ENCODE data around the gene ZAR1.

Gene ZAR1

DNA sequence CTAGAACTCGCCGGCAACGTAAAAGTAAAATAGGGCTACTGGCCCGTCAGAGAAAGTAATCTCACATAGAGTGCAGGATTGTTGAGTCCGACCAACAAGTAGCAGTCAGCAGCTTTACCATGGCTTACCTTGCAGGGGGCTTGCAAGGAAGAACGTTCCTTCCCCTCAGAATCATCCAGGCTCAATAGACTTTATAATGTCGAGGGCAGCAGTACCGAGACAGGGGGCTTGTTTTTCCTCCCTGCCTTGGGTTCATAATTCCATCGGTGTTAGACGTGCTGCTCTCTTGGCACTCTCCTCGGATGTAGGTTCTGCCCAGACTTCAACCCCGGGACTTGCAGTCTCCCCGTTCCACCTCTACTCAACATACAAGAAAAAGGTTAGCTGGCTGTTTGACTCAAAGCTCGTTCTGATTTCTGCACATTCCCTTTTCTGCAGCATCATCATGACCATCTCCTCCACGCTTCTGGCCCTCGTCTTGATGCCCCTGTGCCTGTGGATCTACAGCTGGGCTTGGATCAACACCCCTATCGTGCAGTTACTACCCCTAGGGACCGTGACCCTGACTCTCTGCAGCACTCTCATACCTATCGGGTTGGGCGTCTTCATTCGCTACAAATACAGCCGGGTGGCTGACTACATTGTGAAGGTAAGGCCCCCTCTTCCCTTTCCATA is 5.4 kb upstream of the ZAR1 start:
- H3K27ac ChIP-seq, result no peak overlapping the region
- DNase-seq (ENCODE audit: low read depth, low spot score), result no peak

DNA sequence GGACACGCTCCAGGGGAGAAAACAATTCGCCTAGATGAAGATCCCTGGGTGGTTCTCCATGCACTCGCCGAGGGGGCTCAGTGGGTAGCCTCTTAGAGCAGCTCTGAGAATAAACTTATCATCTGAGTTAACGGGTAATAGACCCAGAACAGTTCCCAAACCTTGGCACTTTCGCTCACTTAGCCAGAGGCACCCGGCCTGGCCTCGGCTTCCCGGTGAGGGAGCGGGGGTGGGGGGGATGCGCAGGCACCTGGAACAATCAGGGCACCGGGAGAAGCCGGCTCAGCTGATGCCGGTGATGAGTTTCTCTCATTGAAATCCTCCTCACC is 405 bp upstream of the ZAR1 start:
- DNase-seq (ENCODE audit: low read depth, low spot score), result no peak
- no peak overlapping the region for H3K27ac ChIP-seq

DNA sequence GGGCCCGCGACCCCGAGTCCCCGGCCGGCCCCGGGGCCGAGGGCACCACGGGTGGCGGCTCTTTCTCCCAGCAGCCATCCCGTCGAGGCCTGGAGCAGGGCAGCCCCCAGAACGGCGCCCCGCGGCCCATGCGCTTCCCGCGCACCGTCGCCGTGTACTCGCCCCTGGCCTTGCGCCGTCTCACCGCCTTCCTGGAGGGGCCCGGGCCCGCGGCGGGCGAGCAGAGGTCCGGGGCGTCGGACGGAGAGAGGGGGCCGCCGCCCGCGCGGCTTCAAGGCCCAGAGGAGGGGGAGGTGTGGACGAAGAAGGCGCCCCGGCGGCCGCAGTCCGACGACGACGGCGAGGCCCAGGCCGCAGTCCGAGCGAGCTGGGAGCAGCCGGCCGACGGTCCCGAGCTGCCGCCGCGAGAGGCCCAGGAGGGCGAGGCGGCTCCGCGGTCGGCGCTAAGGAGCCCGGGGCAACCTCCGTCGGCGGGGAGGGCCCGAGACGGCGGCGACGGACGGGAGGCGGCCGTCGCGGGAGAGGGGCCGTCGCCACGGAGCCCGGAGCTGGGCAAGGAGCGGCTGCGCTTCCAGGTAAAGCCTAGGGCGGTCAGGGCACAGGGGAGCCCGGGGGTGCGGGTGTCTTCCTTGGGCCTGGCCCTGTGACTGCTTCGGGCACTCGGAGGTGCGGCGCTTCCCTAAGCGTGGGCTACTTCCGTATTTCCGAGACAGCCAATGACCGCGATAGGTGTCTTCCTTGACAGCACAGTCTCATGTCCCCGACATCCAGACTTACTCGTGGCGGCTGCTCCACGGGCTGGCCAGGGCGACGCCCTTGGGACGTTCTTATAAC is 845 bp downstream of the ZAR1 start:
- no peak overlapping the region for H3K27ac ChIP-seq
- DNase-seq (ENCODE audit: low read depth, low spot score), result no peak

DNA sequence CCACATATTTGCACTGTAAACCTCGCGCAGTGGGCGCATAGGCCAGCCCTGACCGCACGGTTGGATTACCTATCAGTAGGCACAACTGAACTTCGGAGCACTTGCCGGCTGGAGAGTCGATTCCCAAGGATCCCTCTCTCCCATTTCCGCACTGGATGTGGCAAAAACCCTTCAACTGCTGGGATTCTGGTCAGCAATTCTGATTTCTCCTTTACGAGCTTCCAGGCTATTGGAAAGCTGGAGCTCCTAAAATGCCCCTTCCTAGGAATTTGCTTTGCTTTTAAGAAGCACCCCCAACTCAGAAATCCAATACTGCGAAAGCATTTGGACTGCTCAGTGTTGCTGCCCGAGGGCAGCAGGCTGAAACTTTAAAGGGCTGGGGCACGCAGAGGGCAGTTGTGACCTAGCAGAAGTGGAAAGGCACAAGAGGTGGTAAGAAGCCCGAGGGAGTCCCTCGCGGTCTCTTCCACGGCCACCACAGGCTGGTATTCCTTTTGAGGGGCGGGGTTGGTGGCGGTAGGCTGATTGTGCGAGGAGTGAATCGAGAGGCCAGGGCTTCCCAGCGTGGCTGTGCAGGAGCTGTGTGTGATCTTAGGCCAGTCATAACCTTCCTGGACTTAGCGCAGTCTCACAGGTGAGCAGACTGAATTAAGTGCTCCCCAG is 1.6 kb downstream of the ZAR1 start:
- no peak overlapping the region for H3K27ac ChIP-seq
- DNase-seq (ENCODE audit: low read depth, low spot score), result no peak

DNA sequence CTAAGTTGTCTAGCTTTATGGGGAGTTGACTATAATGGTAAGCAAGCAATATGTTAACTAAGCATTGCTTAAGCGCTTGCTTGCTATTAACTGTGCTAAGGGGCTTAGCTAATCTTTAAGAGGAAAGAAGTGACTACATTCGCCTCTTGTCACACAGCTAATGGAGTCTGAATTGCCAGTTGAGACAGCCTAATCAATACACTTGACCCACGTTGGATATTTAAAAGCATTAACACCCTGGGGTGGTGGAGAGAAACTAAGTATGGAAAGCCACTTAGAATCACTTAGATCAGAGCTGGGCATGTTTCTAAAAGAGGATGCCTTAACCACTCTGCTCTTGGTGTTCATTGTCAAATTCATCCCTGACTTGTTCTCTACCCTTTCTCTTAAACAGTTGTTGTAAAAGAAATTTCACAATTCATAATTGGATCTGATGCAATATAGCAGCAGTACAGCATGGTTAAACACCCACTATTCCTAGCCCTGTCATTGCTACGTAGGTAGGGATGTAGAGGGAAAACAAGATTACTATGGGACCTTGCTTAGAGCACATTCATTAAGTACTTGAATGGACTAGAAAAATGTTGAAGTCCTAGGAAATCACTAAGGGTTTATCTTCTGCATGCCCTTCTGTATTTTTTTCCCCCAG is 3.5 kb downstream of the ZAR1 start:
- H3K27ac ChIP-seq, result no peak overlapping the region
- DNase-seq (ENCODE audit: low read depth, low spot score), result no peak

DNA sequence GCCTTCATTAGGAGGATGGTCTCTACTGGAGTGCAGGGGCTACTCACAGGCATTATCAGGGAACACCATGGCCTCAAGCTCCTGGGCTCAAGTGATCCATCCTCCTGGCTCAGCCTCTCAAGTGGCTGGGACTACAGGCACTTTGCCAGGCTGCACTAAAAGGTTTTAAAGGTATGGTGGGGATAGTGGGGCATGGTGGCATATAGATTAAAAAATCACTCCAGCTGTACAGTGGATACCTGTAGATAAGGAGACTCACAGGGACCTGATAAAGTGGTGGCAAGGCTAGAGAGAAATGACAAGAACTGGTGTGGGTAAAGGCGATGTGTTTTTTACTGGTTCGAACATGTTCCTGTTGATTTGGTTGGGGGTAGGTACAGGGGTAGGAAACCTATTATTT is 5.9 kb downstream of the ZAR1 start:
- DNase-seq (ENCODE audit: low read depth, low spot score), result no peak
- no peak overlapping the region for H3K27ac ChIP-seq

DNA sequence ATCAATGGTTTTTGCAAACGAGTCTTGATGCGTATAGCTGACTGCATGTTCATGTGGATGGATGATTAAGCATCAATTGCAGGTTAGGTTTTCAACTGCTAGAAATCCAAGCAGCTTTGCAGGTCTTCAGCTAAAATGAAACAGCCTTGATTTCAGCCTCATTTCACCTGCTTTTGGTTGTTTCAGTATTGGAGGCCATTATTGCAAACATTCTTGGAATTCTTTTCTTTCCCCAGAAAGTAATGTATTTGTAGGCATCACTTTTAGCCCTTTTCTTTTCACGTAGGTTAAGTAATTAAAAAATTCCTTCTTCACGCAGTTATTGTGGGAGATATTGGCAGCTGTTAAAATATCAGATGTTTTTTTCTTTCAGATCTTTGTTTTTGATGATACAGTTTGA is 8.8 kb downstream of the ZAR1 start:
- no peak overlapping the region for H3K27ac ChIP-seq
- no peak for DNase-seq (ENCODE audit: low read depth, low spot score)

DNA sequence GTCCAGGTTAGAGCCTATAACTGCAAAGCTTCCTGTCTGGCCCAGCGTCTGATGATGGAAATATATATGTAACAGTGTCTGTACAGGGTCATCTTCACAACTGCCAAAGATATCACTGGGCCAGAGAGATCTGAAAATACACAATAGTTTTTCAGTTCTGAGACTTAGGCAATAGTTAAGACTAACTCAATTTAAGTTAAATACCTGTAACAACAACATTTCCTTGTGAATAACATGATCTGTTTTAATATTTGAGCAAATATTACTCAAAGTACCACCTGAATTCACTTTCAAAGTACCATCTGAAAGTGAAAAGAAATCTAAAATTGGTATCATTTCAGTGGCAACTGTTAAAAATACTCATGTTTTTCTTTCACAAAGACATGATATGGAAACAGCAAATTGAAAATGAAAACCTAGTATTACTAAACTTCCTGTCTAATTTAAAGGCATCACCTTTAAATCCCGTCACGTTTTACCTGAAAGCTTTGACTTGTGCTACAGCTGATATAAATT is 9.6 kb downstream of the ZAR1 start:
- H3K27ac ChIP-seq, result no peak overlapping the region
- no peak for DNase-seq (ENCODE audit: low read depth, low spot score)

DNA sequence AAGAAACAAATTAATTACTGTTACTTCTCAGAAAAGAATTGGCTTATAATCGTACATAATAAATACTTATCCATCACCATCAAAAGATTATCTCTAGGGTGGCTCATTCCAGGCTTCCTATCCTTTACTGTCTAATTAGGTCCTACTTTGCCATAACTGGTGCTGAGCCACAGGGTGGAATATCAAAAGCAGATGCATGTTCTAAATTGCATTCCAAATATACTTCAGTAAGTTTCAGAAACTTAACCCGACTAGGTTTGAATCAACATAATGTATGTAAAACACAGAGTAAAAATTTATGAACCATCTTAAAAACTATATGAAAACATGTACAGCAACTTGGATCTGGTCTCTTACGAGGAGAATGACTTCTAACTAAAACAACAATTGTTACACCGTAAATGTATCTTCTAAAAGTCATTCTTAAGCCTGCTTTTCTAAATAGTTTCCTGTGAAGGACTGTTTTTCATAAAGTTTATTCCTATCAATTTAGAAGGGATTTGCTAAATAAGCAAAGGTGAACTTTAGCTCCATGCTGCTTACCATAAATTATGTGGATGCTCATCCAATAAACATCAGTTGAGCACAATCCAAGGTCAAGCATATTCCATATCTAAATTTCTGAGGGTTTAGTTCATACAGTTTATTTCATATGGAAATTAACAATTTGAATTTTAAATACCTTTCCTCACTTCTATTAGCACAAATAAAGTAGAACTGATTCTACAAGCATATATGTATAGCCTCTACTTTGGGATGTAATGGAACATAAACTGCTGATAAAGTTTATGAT is 13.4 kb downstream of the ZAR1 start:
- DNase-seq (ENCODE audit: low read depth, low spot score), result no peak
- H3K27ac ChIP-seq, result no peak overlapping the region

DNA sequence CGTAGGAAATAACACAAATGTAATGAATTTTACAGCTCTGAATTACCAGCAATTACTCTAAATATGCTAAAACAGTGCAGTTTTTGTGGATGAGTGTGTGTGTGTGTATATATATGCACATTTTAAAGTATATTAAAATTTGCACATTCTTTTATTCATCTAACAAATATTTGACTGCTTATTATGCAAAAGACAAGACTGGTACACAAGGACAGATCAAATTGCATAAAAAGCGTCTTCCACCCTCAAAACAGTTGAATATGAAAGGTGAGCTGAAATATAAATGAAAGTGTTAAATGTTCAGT is 13.9 kb downstream of the ZAR1 start:
- DNase-seq (ENCODE audit: low read depth, low spot score), result no peak
- H3K27ac ChIP-seq, result no peak overlapping the region

DNA sequence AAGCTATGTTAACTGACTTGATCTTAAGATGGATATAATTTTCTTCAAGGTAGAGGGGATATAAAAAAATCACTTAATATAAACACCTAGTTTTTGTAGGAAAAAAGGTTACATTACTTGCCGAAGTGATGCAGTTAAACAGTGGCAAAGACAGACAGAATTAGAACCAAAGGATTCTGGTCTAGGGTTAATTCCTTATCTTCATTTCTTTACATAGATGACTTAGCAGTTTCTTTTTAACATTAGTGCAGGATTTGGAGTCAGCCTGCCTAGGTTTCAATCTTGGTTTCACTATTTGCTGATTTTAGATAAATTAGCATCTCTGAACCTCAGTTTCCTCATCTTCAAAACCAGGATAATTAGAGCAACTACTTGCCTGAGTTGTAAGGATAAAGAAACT is 14.3 kb downstream of the ZAR1 start:
- DNase-seq (ENCODE audit: low read depth, low spot score), result no peak
- H3K27ac ChIP-seq, result no peak overlapping the region

DNA sequence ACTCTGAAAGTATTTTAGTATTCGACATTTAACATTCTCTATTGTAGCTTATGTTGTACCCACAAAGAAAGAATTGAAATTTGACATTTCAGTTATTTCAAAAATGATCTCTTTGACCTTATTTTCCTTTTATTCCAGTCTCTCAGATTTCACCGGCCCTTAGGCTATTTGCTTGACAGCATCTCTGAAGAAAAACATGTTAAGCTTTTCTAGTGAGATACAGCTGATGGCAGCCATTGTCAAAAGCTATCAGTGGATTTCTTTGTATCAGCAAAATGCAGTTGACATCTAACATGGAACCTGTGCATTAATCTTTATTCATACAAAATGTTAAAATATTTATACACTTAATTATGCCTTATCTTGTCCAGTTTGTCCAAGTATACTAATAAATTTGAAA is 16.7 kb downstream of the ZAR1 start:
- H3K27ac ChIP-seq, result no peak overlapping the region
- DNase-seq (ENCODE audit: low read depth, low spot score), result no peak

DNA sequence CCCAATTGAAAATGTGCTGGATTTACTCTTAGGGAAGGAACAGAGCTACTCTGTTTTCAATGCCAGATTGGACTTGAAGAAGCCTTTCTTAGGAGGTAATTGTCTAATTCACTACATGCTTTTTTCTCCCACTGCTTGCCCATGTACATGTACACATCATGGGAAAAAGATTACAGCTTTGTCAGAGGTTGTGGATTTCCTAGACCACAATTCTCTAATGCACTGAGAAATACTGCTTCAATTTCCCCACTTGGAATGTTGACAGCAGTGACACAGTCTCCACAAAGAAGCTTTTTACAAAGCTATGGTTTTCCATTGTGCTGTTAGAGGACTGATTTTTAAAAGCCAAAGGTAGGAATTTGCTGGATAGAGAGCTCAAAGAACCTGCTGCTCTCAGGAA is 19.5 kb downstream of the ZAR1 start:
- no peak overlapping the region for H3K27ac ChIP-seq
- DNase-seq (ENCODE audit: low read depth, low spot score), result no peak

DNA sequence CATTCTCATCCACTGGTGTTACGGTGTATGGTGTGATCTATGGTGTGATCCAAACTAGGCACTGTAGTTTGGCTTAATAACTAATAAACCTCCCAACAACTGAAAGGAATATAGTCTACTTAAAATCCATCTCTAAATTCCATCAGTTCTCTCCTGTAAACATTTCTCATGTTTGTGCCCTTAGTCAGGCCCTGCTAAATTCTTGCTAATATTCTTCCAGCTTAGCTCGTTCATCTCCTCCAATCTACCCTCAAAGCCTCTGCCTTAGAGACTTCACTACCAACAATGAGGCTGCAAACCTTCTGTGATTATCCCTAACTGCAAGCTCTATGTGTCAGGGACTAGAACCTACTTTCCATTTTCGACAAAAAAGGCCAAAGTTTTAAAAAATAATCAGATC is 28.1 kb downstream of the ZAR1 start:
- no peak for DNase-seq (ENCODE audit: low read depth, low spot score)

DNA sequence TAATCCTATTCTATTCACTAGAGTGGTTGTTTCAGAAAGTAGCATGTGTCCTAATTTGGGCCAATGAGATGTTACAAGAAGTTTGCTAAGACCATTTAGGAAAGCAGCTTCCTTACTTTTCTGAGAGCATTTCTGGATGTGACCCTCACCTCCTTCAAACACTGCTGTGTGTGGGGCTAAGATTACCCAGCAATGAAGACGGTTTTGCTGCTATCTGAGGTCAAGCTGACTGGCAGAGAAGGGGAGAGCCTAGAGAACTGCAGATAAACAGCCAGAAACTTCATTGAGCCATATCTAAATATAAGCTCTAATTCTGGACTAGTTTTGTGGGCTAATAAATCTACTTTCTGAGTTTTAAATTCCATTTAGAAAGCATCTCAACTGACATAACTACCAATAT is 36.4 kb downstream of the ZAR1 start:
- no peak overlapping the region for H3K27ac ChIP-seq
- DNase-seq (ENCODE audit: low read depth, low spot score), result no peak

More for the DNA sequence above, 28.1 kb downstream of the ZAR1 start:
- no peak overlapping the region for H3K27ac ChIP-seq

DNA sequence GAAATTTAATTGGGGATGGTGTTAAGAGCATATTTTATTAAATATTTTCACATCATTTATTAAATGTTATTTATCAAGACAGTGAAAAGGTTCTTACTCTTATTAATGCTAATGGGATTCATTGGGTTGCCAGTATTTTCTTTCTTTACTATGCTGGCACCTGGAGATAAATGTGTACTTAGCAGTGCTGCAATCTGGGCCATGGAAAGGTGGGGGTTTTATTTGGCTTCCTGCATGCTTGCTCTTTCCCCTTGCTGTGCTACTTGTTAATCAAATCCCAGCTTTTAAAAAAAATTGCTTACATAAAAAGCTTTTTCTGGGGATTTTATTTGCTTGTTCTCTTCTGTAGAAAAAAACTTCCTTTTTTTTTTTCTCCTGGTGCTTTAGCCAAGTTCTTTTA is 48.3 kb downstream of the ZAR1 start:
- DNase-seq (ENCODE audit: low read depth, low spot score), result no peak
- H3K27ac ChIP-seq, result no peak overlapping the region

DNA sequence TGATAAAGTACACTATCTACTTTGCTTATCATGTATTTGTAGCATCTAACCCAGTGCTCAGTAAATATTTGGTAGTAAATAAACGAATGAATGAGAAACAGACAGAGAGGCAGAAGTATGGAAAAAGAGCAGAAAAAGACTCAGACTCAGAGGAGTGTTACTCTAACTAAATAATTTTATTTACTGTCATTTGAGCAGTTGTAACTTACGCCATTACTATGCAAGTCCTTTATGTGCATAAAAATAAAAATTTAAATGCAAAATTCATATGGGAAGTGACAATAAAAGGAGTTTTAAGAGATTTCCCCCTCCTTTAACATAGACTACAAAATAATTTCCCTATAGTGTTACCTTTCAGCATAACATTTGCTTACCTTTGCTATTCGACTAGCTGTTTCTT is 49.5 kb downstream of the ZAR1 start:
- H3K27ac ChIP-seq, result no peak overlapping the region

DNA sequence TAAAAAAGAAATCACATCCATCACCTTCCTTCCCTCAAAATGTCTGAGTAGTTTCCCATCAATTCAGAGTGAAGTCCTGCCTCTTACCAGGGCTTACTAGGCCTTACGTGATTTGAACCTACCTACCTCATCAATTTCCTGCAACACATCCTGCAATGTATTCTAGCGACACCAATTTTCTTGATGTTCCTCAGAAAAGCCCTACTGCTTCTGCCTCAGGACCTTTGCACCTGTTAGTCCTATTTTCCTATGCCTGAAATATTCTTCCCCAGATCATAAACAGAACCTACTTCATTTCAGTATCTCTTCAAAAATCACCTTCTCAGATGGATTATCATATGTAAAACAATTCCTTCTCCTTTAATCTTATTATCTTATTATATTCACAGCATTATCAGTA is 52.8 kb downstream of the ZAR1 start:
- no peak for DNase-seq (ENCODE audit: low read depth, low spot score)

More for the DNA sequence above, 49.5 kb downstream of the ZAR1 start:
- DNase-seq (ENCODE audit: low read depth, low spot score), result no peak

DNA sequence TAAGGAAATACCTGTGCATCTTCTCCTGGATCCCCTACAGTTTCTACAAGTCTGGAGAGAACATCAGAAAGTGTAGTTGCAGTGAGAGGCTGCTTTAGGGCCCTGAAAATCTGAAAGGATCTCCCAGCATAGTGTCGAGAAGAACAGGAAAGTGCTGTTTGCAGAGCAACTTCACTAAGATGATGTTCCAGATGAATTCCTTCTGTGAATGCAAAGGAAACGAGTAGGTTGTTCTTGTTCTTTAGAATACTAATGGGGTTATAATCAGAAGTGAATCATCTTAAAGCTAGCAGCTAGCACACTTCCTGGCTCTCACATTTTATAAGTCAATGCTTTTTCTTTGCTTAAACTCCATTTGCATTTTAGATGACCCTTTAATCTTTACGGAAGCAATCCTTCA is 53.7 kb downstream of the ZAR1 start:
- H3K27ac ChIP-seq, result no peak overlapping the region
- DNase-seq (ENCODE audit: low read depth, low spot score), result no peak

More for the DNA sequence above, 52.8 kb downstream of the ZAR1 start:
- H3K27ac ChIP-seq, result no peak overlapping the region

Data from epithelial cell of prostate (primary cell).